ENCODE data around the gene HOMER3.

- no peak for TF ChIP-seq GATA2 (IDR thresholded peaks at IDR 0.05; ENCODE audit: low read depth, low read length)
- no peak for TF ChIP-seq GATA3 (IDR thresholded peaks at IDR 0.05; ENCODE audit: low read depth, low read length)
Measured at GRCh38 chr19:18954094-18954493, 13.1 kb upstream of the HOMER3 start.
